ENCODE results near the gene NOB1. TPM values are rescaled to one million over a fixed set of nuclear protein-coding genes. Genes with fewer than 3 reads are reported as not detected.
"Not testable (repeated sequence)": the region's sequence is repeated elsewhere in the genome, so short reads cannot be mapped to it uniquely, and the experiment has no call there.

NOB1 gene
- total RNA-seq, 1 donor from 2014 or later: 11.1 TPM

DNA sequence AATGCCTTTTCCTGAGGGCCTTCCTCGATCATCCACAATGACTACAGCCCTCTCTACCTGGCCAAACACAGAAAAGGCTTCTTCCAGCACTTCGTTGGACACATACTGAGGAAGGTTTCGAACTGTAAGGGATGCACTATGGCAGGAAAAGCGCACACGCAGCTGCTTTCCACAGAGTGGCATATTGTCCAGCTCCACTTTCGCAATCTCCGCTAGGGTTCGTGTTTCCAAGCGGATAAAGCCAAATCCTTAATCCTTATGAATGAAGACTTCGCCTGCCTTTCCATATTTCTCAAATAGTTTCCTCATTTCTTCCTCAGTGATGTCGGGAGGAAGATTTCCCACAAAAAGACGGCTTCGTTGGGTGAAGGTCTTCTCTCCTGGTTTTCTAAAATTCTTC, 2.6 kb upstream of the NOB1 start:
- DNase-seq: not testable (repeated sequence)

DNA sequence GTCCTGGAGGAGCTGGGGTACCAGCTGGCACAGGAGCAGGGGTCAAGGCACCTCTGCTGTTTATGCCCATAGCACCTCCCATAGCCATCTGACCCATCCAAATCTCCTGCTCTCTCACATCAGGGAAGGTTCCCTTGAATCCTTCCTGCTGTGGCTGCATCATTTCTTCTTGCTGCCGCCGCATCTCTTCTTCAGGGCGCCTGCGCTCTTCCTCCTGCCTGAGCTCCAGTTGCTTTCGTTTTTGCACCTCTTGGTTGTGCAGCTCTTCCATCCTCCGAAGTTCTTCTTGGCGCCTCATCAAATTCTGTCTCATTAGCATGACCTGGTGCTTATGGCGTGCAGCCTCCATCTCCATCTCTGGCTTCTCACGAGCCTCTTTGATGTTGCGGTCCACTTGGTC, 2.0 kb upstream of the NOB1 start:
- no peak for DNase-seq

DNA sequence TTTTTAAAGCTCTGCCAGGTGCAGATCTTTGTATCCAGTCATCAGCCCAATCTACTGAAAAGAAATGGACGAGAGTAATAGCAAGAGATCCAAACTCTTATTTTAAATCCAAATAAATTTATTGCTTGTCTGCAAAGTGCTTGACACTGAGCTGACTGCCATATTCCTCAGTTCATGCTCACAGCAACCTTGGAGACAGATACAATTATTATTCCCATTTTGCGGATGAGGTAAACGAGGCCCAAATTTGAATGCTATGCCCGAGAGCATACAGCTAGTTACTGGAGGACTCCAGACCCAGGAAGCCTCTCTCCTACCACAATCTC, 620 bp downstream of the NOB1 start:
- DNase-seq: no peak

DNA sequence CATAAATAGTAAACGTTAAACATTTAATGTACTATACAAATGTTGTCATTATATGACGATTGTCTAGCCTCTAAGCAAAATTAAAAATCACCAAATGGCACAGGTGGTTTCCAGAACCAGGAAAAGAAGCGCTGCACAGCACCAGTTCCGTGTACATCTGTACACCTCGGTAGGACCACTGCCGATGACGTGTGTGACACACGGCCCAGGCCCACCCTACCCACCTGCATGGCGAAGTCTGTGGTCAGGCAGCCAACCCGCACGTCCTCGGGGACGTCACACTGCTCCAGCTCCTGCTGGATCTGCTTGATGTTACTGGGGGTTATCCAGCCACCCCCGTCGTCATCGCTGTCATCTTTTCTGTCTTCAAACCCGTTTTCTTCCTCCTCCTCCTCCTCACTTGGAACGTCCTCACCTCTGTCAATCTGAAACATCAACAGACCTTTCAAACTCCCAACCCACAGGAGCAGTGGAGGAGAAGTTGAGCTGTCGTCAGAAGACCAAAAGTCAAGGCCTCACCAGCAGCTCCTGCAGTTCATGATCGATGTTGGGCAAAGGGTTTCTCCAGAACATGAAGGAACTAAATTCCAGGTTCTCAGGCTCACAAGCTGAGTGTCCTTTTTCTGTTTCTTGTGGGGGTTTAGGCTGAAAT, 5.9 kb downstream of the NOB1 start:
- DNase-seq: no peak

DNA sequence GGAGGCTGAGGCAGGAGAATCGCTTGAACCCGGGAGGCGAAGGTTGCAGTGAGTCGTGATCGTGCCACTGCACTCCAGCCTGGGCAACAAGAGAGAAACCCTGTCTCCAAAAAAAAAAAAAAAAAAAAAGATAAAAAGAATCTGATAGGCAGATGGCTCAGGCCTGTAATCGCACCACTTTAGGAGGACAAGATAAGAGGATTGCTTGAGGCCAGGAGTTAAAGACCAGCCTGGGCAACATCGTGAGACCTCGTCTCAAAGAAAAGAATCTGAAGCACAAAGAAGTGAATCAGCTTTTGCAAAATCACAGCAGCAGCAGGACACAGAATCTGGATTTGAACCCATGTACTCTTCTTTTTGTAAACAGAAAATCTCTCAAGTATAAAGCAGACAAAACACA, 7.6 kb downstream of the NOB1 start:
- no peak for DNase-seq

DNA sequence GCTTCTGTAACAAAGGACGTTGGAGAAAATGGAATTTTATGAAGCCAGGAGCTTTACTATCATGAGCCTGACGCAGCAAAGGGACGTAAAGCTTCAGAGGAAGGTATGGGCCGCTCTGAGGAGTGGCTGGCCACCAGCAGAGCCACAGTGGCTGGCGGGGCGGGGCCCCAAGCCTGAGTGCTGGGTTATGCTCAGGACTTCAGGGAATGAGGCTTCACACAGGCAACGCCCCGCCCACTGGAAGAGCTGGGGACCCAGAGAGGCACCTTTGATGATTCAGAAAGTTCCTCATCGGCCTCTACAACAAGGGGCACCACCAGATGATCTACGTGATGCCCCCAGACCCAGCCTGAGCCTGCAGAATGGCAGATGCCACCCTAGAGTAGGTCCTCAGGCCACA, 8.8 kb downstream of the NOB1 start:
- DNase-seq: no peak

DNA sequence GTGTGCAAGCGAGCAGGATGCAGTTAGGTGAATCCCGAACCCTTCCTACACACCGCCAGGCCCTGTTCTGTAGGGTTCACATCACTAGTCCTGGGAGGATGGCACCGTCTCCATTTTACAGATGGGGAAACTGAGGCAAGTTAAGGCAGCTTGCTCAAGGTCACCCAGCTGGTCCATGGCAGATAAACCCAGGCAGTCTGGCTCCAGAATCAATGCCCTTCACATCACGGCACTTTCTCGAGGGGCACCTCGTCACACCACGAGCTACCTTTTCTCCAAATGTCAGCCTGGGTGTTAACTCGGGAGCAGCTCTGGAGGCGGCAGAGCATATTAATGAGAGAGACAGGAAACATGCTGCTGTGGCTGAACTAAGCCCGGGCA, 9.5 kb downstream of the NOB1 start:
- no peak for DNase-seq

DNA sequence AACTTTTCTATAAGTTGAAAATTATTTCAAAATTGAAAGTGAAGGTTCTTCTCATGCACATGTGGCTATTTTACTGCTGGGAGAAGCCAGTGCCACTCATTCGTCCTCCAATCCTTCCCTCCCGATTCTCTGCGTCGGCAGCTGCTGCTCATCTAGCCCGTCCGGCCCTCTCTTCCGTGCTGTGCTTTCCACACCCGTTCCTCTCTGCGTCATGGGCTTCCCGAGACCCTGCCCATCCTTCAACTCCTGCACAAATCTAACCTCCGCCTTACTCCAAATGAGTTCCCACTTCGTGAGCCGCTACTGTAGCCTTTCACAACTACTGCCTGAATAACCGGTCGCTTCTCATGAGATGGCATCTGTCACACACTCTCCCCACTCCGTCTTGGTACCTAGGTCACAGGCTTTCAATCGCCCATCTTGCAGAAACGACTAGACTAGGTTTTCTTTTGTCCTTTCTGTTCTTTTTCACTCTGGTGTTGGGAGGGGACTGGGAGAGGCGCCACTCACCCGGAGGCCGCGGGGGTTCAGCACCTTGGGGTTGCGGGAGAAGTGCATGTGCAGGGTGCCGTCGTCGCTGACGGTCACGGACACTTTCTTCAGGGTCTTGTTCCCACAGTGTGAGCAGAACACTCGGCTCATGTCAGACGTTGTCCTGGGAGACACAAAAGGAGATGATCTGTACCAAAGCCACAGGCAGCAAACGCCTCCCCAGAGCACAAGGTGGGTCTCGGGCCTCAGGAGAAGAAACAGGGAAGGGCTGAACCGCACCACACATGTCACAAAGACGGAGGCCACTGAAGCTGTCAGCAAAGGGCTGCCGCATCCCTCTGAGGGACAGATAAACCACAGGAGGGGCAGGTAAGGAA, 10.1 kb downstream of the NOB1 start:
- no peak for DNase-seq

DNA sequence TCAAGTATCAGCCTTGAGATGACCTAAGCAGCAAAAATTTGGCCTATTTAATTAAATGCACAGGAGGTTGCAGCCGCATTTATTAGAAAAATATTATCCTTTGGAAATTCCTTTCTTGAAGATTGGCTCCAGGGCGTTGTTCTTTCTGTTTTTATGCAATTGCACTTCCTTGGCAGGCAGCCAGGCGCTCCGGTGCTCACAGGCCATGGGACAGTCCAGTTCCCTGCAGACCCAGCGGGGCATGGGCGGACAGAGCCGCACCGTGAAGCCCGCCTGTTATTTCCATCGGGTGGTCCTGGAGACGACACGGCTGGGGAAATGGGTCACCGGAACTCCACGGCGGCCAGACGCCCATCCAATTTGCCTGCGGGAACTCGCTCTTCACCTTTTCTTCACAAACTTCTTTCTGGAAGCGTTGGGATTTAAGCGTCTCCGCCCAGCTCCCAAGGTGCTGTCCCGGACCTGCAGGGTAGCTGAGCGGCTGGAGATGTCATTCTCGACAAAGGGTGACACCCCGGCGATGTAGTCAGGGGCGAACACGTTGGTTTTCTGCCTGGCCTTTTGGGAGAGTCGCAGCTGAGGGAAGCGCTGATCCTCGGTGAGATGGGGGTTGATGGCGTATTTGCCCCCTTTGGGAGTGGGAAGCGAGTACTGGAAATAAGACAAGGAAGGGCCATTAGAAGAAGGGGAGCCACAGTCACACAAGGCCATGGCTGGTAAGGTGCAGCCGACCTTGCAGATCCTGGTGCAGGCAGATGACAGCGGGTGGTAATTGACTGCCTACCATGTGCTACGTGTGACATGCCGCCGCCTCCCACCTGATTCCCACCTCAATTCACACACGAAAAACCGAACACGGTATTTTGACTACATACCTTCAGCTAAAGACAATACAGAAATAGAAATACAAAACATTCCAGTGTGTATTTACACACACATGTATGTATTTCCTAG, 12.5 kb downstream of the NOB1 start:
- DNase-seq: no peak

DNA sequence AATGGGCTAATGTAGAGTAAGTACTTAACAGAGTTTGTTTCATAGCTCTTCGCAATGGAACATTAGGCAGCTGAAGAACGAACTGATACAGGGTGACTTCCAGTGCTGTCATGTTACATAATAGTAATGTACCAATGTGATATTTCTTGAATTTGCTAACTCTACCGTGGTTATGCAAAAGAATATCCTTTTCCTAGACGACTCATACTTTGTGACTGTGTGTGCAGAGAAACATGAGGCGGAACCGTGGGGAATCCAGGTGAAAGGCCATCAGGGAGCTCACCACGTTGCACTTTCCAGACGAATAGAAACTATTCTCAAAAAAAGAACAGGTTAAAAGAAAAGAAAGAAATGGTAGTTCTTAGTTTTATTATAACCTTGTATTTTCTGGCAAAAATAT, 13.2 kb downstream of the NOB1 start:
- no peak for DNase-seq

DNA sequence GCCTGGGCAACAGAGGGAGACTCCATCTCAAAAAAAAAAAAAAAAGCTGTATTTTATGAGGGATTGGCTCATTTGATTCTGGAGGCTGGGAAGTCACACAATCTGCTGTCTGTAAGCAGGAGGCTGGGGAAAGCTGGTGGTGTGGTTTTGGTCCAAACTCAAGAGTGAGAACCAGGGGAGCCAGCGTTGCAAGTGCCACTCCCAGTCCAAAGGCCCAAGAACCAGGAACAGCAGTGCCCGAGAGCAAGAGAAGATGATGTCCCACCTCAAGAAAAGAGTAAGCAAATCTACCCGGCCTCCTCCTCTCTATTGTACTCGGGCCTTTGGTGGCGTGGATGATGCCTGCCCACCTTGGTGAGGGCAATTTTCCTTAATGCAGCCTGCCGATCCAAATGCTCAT, 22.6 kb downstream of the NOB1 start:
- DNase-seq: no peak

DNA sequence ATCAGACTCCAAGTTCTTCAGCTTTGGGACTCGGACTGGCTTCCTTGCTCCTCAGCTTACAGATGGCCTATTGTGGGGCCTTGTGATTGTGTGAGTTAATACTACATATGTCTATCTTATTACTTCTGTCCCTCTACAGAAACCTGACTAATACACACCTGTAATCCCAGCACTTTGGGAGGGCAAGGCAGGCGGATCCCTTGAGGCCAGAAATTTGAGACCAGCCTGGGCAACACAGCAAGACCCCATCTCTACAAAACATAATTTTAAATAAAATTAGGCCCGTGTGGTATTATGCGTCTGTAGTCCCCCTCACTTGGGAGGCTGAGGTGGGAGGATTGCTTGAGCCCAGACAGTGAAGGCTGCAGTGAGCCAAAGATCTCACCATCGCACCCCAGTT, 23.4 kb downstream of the NOB1 start:
- DNase-seq: not testable (repeated sequence)

DNA sequence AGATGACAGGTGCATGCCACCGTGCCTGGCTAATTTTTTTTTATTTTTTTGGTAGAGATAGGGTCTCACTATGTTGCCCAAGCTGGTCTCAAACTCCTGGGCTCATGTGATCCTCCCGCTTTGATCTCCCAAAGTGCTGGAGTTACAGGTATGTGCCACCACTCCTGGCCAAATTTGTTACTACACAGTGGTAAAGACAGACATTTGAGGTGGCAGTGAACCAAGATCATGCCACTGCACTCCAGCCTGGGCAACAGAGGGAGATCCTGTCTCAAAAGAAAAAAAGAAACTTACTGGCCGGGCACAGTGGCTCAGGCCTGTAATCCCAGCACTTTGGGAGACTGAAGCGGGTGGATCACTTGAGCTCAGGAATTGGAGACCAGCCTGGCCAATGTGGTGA, 25.7 kb downstream of the NOB1 start:
- not testable (repeated sequence) for DNase-seq

DNA sequence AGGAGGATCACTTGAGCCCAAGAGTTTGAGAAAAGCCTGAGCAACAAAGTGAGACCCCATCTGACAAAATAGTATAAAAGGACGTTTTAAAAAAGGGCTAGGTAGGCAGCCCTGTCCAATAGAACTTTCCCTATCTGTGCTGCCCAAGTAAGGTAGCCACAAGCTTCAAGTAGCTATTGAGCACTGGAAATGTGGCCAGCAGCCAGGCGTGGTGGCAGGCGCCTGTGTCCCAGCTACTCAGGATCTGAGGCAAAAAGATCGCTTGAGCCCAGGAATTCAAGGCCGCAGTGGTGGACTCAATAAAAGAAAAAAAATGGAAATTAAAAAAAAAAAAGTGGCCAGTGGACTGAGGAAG, 26.8 kb downstream of the NOB1 start:
- peak; percentile 14 for DNase-seq

DNA sequence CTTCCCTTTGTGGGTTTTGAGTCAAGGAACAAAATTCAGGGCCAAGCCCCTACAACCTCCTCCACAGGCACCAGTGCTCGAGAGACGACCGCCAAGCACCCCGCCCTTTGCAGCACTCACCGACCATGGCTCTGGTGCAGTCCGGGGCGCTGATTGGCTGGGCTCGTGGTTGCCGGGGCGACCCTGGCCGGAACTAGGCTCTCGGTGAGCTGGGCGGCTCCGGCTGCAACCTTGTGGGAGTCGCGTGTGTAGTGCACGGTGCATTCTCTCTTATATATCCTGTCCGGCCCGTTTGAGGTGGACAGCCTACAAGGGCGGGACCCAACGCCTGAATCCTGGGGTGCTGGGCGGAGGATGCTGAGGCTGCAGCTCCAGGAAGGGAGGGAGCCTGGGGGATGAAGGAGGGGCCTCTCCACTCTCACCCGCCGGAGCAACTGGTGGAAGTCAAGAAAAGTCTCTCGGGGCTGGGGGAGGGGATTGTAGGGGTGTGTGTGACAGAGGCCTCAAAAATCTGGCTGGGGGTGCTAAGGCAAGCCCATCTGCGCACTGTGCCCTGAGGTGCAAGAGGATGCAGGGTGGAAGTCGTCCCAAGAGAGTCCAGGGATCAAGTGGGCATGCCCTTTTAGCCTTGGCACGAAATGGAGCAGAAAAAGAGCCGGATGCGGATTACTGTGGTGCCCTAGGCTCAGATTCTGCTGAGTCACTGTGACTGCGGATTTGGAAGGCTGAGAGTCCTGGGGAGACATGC, 28.2 kb downstream of the NOB1 start, which contains the start of gene NQO1:
Gene NQO1 (minus strand): TSS at position 248 of the 748 bp plus-strand sequence. CDS start 121 bp downstream, at position 127.
- DNase-seq: peak; percentile 89

DNA sequence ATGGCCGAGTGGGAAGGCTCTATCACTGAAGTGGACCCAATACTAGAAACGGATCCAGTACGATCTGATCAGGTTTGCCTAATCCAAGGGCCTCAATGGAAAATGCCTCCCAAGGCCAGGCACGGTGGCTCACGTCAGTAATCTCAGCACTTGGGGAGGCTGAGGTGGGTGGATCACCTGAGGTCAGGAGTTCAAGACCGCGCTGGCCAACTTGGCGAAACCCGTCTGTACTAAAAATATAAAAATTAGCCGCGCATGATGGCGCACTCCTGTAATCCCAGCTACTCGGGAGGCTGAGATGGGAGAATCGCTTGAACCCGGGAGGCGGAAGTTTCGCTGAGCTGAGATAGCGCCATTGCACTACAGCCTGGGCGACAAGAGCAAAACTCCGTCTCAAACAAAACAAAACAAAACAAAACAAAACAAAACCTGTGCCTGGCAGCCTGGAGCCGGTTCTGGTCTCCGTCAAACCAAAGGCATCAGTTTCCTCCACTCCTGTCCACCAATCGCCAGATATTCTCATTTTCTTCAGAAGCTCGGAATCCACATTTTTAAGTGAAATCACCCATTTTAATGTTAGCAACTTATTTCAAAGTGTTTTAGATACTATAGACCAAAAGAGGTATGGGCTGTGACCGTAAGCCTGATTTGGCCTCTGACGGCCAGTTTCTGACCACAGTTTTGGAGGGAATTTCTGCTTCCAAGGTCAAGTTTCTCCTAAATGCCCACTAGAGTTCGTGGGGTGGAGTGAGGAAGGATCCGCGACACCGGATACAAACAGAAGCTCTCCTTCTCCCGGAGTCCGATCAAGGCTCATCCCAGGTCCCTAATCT, 29.0 kb downstream of the NOB1 start:
- DNase-seq: no peak

DNA sequence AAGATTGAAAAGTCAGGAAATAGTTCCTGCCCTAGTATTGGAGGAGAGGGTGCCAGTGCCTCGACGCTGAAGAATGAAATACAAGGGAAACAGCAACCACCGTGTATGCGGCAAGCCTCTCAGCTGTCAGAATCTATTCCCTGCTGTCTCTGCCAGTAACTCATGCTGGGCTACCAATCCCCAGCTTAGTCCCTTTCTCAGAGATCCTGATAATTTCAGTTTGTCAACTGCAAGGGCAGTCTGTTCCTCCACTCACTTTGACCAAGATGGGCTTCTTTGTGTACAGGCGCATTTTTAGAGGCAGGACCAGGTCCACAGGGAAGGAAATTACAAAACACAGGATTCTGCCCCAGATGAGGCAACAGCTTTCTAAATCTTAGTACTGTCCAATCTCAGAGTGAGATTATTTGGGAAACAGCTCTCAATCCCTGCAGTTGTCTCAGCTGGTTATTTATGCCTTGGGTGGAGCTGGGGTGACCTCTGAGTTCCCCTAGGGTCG, 29.7 kb downstream of the NOB1 start:
- no peak for DNase-seq

DNA sequence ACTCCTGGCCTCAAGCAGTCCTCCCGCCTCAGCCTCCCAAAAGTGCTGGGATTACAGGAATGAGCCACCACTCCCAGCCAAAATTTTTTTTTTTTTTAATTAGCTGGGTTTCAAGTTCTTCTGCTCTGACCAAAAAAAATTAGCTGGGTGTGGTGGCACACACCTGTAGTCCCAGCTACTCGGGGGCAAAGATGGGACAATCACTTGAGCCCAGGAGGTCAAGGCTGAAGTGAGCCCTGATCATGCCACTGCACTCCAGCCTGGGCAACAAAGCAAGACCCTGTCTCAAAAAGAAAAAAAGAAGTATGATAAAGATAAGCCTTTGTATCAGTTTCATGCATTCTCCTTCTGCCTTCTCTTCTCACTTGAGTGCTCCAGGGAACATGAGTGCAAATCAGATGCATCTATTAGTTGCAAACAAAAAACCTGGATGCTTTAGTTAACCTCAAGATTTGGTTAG, 30.3 kb downstream of the NOB1 start:
- no peak for DNase-seq

DNA sequence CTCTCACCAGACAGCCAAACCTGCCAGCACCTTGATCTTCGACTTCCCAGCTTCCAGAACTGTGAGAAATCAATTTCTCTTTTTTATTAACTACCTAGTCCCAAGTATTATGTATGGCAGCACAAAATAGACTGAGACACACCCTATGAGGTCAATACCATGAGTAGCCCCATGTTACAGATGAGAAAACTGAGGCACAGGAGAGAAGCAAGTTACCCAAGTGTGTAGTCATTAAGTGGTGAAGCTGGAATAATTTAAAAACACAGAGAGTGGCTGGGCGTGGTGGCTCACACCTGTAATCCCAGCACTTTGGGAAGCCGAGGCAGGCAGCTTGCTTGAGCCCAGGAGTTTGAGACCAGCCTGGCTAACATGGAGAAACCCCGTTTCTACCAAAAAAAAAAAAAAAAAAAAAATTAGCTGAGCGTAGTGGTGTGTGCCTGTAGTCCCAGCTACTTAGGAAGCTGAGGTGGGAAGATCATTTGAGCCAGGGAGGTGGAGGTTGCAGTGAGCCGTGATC, 33.2 kb downstream of the NOB1 start:
- DNase-seq: no peak

DNA sequence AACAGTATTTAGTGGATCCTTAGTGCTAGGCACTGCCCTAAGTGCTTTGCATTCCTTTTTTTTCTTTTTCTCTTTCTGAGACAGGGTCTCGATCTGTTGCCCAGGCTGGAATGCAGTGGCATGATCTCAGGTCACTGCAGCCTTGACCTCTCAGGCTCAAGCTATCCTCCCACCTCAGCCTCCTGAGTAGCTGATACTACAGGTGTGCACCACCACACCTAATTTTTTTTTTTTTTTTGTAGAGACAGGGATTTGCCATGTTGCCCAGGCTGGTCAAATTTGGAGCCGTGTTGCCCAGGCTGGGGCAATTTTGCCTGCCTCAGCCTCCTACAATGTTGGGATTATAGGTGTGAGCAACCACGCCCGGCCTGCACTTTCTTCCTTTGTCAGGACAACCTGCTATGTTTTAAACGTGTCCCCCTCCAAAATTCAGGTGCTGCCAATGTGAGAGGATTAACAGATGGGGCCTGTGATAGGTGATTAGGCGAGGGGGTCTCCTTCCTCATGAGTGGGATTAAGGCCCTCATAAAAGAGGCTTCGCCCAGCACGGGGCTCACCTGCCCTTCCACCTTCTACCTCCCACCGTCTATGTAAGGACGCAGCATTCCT, 33.8 kb downstream of the NOB1 start:
- no peak for DNase-seq

Measured in occipital lobe (tissue), 2 donors.